Nephron (organoid): Measurements from ENCODE around the gene ADAMTS12.

ENCODE experiments used
- H3K27ac Mint-ChIP-seq, 3 experiments: 2 replicates each; pipeline ENCODE4 v1.8.0; 2020; ENCODE audit warnings: mixed read lengths in 3 of 3, mild to moderate bottlenecking in 2 of 3, moderate library complexity in 1 of 3
- H3K27me3 Mint-ChIP-seq: 2 replicates; pipeline ENCODE4 v1.8.0; 2021; ENCODE audit warnings: low read depth, mild to moderate bottlenecking, moderate library complexity, mixed read lengths
- H3K36me3 Mint-ChIP-seq: 2 replicates; pipeline ENCODE4 v1.8.0; 2020; ENCODE audit warnings: low read depth, mixed read lengths
- H3K4me1 Mint-ChIP-seq: 2 replicates; pipeline ENCODE4 v1.8.0; 2020; ENCODE audit warnings: mixed read lengths
- H3K4me3 Mint-ChIP-seq, 3 experiments: 2 replicates each; pipeline ENCODE4 v1.8.0; 2020; ENCODE audit warnings: mild to moderate bottlenecking in 3 of 3, mixed read lengths in 3 of 3, moderate library complexity in 2 of 3
- H3K9me3 Mint-ChIP-seq: 2 replicates; pipeline ENCODE4 v1.8.0; 2020; ENCODE audit warnings: mixed read lengths
- CTCF ChIP-seq, 3 experiments: fragments of 200-600 bp; sonication (generic); IDR thresholded peaks; one replicate each; pipeline ENCODE4 v1.5.0; 2021; ENCODE audit warnings: antibody characterized with exemption in 3 of 3; ENCODE audit not compliant: unreplicated experiment in 3 of 3

ADAMTS12 gene

GRCh38 chr5:33685873-33686755 lies 205.7 kb downstream of the ADAMTS12 start:
- no peak for TF ChIP-seq CTCF (IDR thresholded peaks at IDR 0.05; ENCODE audit: unreplicated experiment in 3 of 3)
- Mint-ChIP-seq H3K27me3 (peaks cover 9% of the 10 kb centered on the region), H3K36me3 (peaks cover 10% of the 10 kb centered on the region), H3K9me3 (no peaks in the 10 kb centered on the region), H3K27ac (no peak overlapping the region), H3K4me3 (no peak overlapping the region), H3K4me1 (no peaks in the 10 kb centered on the region)

- Mint-ChIP-seq H3K27me3 (peaks cover 9% of the 10 kb centered on the region), H3K9me3 (no peaks in the 10 kb centered on the region), H3K4me3 (no peak overlapping the region), H3K36me3 (peaks cover 13% of the 10 kb centered on the region), H3K4me1 (no peaks in the 10 kb centered on the region), H3K27ac (no peak overlapping the region)
- TF ChIP-seq CTCF (IDR thresholded peaks at IDR 0.05; ENCODE audit: unreplicated experiment in 3 of 3) = no peak
Measured at GRCh38 chr5:33684496-33685159, 207.2 kb downstream of the ADAMTS12 start.

- Mint-ChIP-seq H3K27me3 (no peaks in the 10 kb centered on the region), H3K27ac (no peak overlapping the region), H3K36me3 (peaks cover 20% of the 10 kb centered on the region), H3K4me1 (no peaks in the 10 kb centered on the region), H3K9me3 (no peaks in the 10 kb centered on the region), H3K4me3 (no peak overlapping the region)
- no peak for TF ChIP-seq CTCF (IDR thresholded peaks at IDR 0.05; ENCODE audit: unreplicated experiment in 3 of 3)
Measured at GRCh38 chr5:33679791-33680190, 212.0 kb downstream of the ADAMTS12 start.

GRCh38 chr5:33675958-33676464 lies 215.8 kb downstream of the ADAMTS12 start:
- TF ChIP-seq CTCF (IDR thresholded peaks at IDR 0.05; ENCODE audit: unreplicated experiment in 3 of 3) = no peak
- no peaks in the 10 kb centered on the region for H3K27me3 Mint-ChIP-seq
- H3K27ac Mint-ChIP-seq = no peak overlapping the region
- H3K36me3 Mint-ChIP-seq = peaks cover 10% of the 10 kb centered on the region
- H3K4me3 Mint-ChIP-seq = no peak overlapping the region
- no peaks in the 10 kb centered on the region for H3K4me1 Mint-ChIP-seq
- H3K9me3 Mint-ChIP-seq = no peaks in the 10 kb centered on the region

GRCh38 chr5:33671700-33672291 lies 220.0 kb downstream of the ADAMTS12 start:
- Mint-ChIP-seq H3K4me3 (no peak overlapping the region), H3K9me3 (no peaks in the 10 kb centered on the region), H3K27me3 (no peaks in the 10 kb centered on the region), H3K36me3 (no peaks in the 10 kb centered on the region), H3K27ac (no peak overlapping the region), H3K4me1 (no peaks in the 10 kb centered on the region)
- TF ChIP-seq CTCF (IDR thresholded peaks at IDR 0.05; ENCODE audit: unreplicated experiment in 3 of 3) = no peak
